Body of pancreas (tissue), 4 donors: ENCODE results near the gene IRF7. TPM values are rescaled to one million over a fixed set of nuclear protein-coding genes. Genes with fewer than 3 reads are reported as not detected.

Experiments used
- ATAC-seq: fragments of 150-250 bp; one replicate; pipeline ENCODE4 v1.9.1; 2016
- DNase-seq, 4 donors: peaks; one replicate each; pipeline ENCODE4 v3.0.0-alpha.2; 2019
- H3K27ac ChIP-seq, 4 donors: fragments of 200-600 bp; sonication (generic); 1 replicate in 3 of 4; 2 replicates in 1 of 4; pipeline versions ENCODE4 v1.5.1 to v1.6.1; 2016 to 2019; ENCODE audit warnings: mild to moderate bottlenecking in 1 of 4, mixed read lengths in 1 of 4, moderate library complexity in 1 of 4
- H3K27me3 ChIP-seq, 2 donors: fragments of 200-600 bp; sonication (generic); one replicate each; pipeline ENCODE4 v1.6.0; 2016; ENCODE audit warnings: mild to moderate bottlenecking in 1 of 2
- H3K36me3 ChIP-seq, 2 donors: fragments of 200-600 bp; sonication (generic); replicated peaks in 1 of 2; 2 replicates each; pipeline ENCODE4 v1.5.1; 2016; ENCODE audit warnings: low read depth in 2 of 2; ENCODE audit not compliant: insufficient read depth in 1 of 2
- H3K4me1 ChIP-seq: fragments of 200-600 bp; sonication (generic); one replicate; pipeline ENCODE4 v1.6.0; 2016
- H3K4me3 ChIP-seq, 2 donors: fragments of 200-600 bp; sonication (generic); 1 replicate in 1 of 2; 2 replicates in 1 of 2; pipeline ENCODE4 v1.5.1; 2016 to 2019
- H3K9me3 ChIP-seq, 3 donors: fragments of 200-600 bp; sonication (generic); 1 replicate in 2 of 3; 2 replicates in 1 of 3; pipeline ENCODE4 v1.5.1; 2016
- CTCF ChIP-seq, 7 experiments: fragments of 450-650 bp in 4 of 7; fragments of 200-600 bp in 3 of 7; sonication (generic) in 3 of 7; IDR thresholded peaks; one replicate each; pipeline ENCODE4 v1.5.1; 2016 to 2019; ENCODE audit warnings: antibody characterized with exemption in 7 of 7
- POLR2A ChIP-seq, 3 donors: fragments of 450-650 bp; IDR thresholded peaks; one replicate each; pipeline ENCODE4 v1.6.1; 2016; ENCODE audit warnings: antibody characterized with exemption in 3 of 3, mild to moderate bottlenecking in 2 of 3
- whole genome bisulfite sequencing, 2 donors: methylation state at CpG; one replicate each; pipeline ENCODE4 v1.1.5; 2017; 5-methylcytosine and 5-hydroxymethylcytosine counted together
- intact Hi-C: fragments of 100-400 bp; cut with DNase I; formaldehyde crosslinking; loops from one replicate; pipeline ENCODE4 v1.15.1; 2023
- microRNA counts, 2 donors: library from miRNA; unstranded; fragments of <30 nt; microRNA quantifications; one replicate each; lab custom pipeline; 2017
- microRNA-seq, 2 donors: library from miRNA; unstranded; fragments of <30 nt; microRNA quantifications; one replicate each; pipeline ENCODE4, GENCODE V29; 2016; ENCODE audit warnings: borderline number of aligned reads in 2 of 2, borderline replicate concordance in 2 of 2
- small RNA-seq: library from RNA; depleted of rRNA; stranded (forward); fragments of <200 nt; gene quantifications from one replicate; pipeline ENCODE3, GENCODE V24; 2016
- total RNA-seq, 2 donors: library from RNA; depleted of rRNA; stranded (reverse); fragments of >200 nt; gene quantifications; one replicate each; pipeline ENCODE4 v1.1.0, GENCODE V29; 2016

IRF7 gene
- total RNA-seq, 2 donors from 2014 or later = 10.4 to 10.9 TPM

GRCh38 chr11:563066-563811 lies 52.5 kb downstream of the IRF7 start:
- Histone ChIP-seq H3K27ac (peak overlapping the region in 1 of 4 donors; percentile 99), H3K4me1 (peaks cover 57% of the 10 kb centered on the region), H3K4me3 (no peak overlapping the region), H3K9me3 (no peaks in the 10 kb centered on the region), H3K36me3 (no peaks in the 10 kb centered on the region), H3K27me3 (no peaks in the 10 kb centered on the region)
- TF ChIP-seq CTCF (IDR thresholded peaks at IDR 0.05) (no peak), POLR2A (IDR thresholded peaks at IDR 0.05) (no peak)
- ATAC-seq (no peak), DNase-seq (no peak)
- intact Hi-C loops = no loop called here
- WGBS, 2 donors = 82% methylated on average over 16 of the region's 18 CpGs; no CpG with 5 or more reads in 1 of the 2 donors

MicroRNA genes within 50 kb of the gene (microRNA counts, 767-probe panel; counts per million panel counts)
- 0 to 736 counts per million in 2 donors for microRNA hsa-miR-210 (lab: Ali Mortazavi, UCI)

Small RNAs within 50 kb of the gene (microRNA-seq; reads per million reads assigned to microRNA genes)
- gene MIR210 = 32.1 to 37.7 reads per million in 2 donors

Small RNAs within 50 kb of the gene (small RNA-seq; reads per million reads assigned to genes)
- 1.6 reads per million, percentile 63 among the genes with 10 or more reads in this experiment for gene MIR210

Other genes starting within 250 kb of the IRF7 start
- gene B4GALNT4, start 246.5 kb downstream of the IRF7 start, total RNA-seq = 1 to 10 TPM in 1 of 2 donors, not detected in 1; 2.1 TPM
- gene PKP3, start 221.7 kb downstream of the IRF7 start, total RNA-seq = 10 to 100 TPM; 46.2 to 48.8 TPM
- gene SIGIRR, start 201.0 kb downstream of the IRF7 start, total RNA-seq = 10 to 100 TPM; 50.8 to 65.6 TPM
- 10 to 100 TPM; 15.6 to 26.4 TPM for gene ANO9, start 173.9 kb downstream of the IRF7 start, total RNA-seq
- gene PTDSS2, start 165.7 kb downstream of the IRF7 start, total RNA-seq = 10 to 100 TPM; 17.4 to 93.3 TPM
- 100 to 1,000 TPM in 1 of 2 donors, 10 to 100 TPM in 1; 97.8 to 153 TPM for gene RNH1, start 108.7 kb downstream of the IRF7 start, total RNA-seq
- 10 to 100 TPM; 13.0 to 15.8 TPM for gene HRAS, start 80.4 kb downstream of the IRF7 start, total RNA-seq
- gene LRRC56, start 78.4 kb downstream of the IRF7 start, total RNA-seq = 1 to 10 TPM; 1.6 to 2.3 TPM
- 10 to 100 TPM in 1 of 2 donors, 1 to 10 TPM in 1; 6.0 to 12.9 TPM for gene LMNTD2, start 55.2 kb downstream of the IRF7 start, total RNA-seq
- 100 to 1,000 TPM in 1 of 2 donors, 10 to 100 TPM in 1; 49.5 to 134 TPM for gene RASSF7, start 55.0 kb downstream of the IRF7 start, total RNA-seq
- gene PHRF1, start 39.5 kb downstream of the IRF7 start, total RNA-seq = 10 to 100 TPM; 18.2 to 34.3 TPM
- gene CDHR5, start 9.0 kb upstream of the IRF7 start, total RNA-seq = 10 to 100 TPM in 1 of 2 donors, not detected in 1; 14.5 TPM
- gene SCT, start 11.2 kb upstream of the IRF7 start, total RNA-seq = not detected
- gene DRD4, start 21.3 kb upstream of the IRF7 start, total RNA-seq = 1 to 10 TPM in 1 of 2 donors, not detected in 1; 3.0 TPM
- 10 to 100 TPM; 15.8 to 28.0 TPM for gene DEAF1, start 79.3 kb upstream of the IRF7 start, total RNA-seq
- gene TMEM80, start 79.9 kb upstream of the IRF7 start, total RNA-seq = 10 to 100 TPM; 21.8 to 36.3 TPM
- 100 to 1,000 TPM; 126 to 153 TPM for gene EPS8L2, start 90.3 kb upstream of the IRF7 start, total RNA-seq
- gene TALDO1, start 131.5 kb upstream of the IRF7 start, total RNA-seq = 100 to 1,000 TPM in 1 of 2 donors, 10 to 100 TPM in 1; 78.9 to 119 TPM
- 10 to 100 TPM; 14.0 to 28.7 TPM for gene GATD1, start 161.5 kb upstream of the IRF7 start, total RNA-seq
- gene CEND1, start 174.1 kb upstream of the IRF7 start, total RNA-seq = under 1 TPM in 1 of 2 donors, not detected in 1; 0.78 TPM
- gene SLC25A22, start 182.3 kb upstream of the IRF7 start, total RNA-seq = 10 to 100 TPM; 55.8 to 69.5 TPM
- 10 to 100 TPM; 11.9 to 98.6 TPM for gene PIDD1, start 189.3 kb upstream of the IRF7 start, total RNA-seq
- 100 to 1,000 TPM; 395 to 402 TPM for gene RPLP2, start 194.0 kb upstream of the IRF7 start, total RNA-seq
- gene PNPLA2, start 203.0 kb upstream of the IRF7 start, total RNA-seq = 100 to 1,000 TPM in 1 of 2 donors, 10 to 100 TPM in 1; 72.1 to 351 TPM
- 100 to 1,000 TPM; 134 to 368 TPM for gene CRACR2B, start 212.0 kb upstream of the IRF7 start, total RNA-seq
- 100 to 1,000 TPM; 152 to 282 TPM for gene CD151, start 217.0 kb upstream of the IRF7 start, total RNA-seq
- gene POLR2L, start 226.6 kb upstream of the IRF7 start, total RNA-seq = 10 to 100 TPM; 33.5 to 83.4 TPM
- gene TSPAN4, start 226.9 kb upstream of the IRF7 start, total RNA-seq = 10 to 100 TPM; 44.9 to 87.7 TPM